Breast epithelium (tissue), 3 donors: Measurements from ENCODE around the gene SIGLEC9.

Experiments used
- CTCF ChIP-seq, 3 donors: fragments of 450-650 bp; IDR thresholded peaks; one replicate each; pipeline ENCODE4 v1.5.1; 2016 to 2017; ENCODE audit warnings: antibody characterized with exemption in 3 of 3, mild to moderate bottlenecking in 3 of 3, moderate library complexity in 3 of 3
- POLR2A ChIP-seq: fragments of 450-650 bp; IDR thresholded peaks from one replicate; pipeline ENCODE4 v1.6.1; 2016; ENCODE audit warnings: antibody characterized with exemption, mild to moderate bottlenecking, moderate library complexity
- POLR2AphosphoS5 ChIP-seq, 3 donors: sonication (generic); formaldehyde crosslinking; IDR thresholded peaks; one replicate each; pipeline ENCODE4 v1.6.1; 2017; ENCODE audit warnings: antibody characterized with exemption in 3 of 3

DNA sequence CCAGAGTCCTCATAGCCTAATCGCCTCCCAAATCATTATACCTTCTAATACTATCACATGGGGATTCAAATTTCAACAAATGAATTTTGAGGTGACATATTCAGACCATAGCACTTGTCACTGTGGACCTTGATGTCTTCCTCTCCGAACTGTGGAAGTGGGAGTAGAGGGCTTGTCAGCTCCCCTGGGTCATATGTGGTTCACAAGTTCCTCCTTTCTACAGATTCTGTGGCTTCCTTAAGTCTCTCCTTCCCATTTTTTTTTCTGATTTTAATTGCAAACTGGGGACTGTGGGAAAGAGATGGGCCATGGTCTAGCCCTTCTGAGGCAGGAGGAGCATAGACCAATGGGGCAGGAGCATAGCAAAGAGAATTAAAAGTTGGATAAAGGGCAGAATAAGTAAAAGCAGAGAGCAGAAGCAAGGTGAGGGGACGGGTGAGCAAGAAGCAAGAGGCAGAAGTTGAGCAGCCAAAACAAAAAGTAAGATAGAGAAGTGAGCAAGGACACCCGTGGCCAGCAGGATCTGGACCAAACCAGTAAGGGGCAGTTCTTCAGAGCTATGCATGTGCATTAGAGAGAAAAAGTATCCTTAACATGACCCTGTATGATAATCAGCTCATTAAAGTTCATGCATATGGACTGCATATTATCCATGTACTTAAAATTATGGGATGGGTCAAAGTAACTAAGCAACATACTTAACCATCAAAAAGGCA lies 14.8 kb downstream of the SIGLEC9 start:
- TF ChIP-seq POLR2A = no peak
- TF ChIP-seq POLR2AphosphoS5 (IDR thresholded peaks at IDR 0.05) = no peak
- no peak for TF ChIP-seq CTCF (IDR thresholded peaks at IDR 0.05)
